Smooth muscle cell of the brain vasculature (primary cell): ENCODE results near the gene ADGRF4.

ENCODE experiments used
- DNase-seq: peaks from one replicate; pipeline ENCODE4 v3.0.0-alpha.2; 2012; ENCODE audit warnings: low read depth, low spot score

The ADGRF4 gene, protein sequence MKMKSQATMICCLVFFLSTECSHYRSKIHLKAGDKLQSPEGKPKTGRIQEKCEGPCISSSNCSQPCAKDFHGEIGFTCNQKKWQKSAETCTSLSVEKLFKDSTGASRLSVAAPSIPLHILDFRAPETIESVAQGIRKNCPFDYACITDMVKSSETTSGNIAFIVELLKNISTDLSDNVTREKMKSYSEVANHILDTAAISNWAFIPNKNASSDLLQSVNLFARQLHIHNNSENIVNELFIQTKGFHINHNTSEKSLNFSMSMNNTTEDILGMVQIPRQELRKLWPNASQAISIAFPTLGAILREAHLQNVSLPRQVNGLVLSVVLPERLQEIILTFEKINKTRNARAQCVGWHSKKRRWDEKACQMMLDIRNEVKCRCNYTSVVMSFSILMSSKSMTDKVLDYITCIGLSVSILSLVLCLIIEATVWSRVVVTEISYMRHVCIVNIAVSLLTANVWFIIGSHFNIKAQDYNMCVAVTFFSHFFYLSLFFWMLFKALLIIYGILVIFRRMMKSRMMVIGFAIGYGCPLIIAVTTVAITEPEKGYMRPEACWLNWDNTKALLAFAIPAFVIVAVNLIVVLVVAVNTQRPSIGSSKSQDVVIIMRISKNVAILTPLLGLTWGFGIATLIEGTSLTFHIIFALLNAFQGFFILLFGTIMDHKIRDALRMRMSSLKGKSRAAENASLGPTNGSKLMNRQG

DNA sequence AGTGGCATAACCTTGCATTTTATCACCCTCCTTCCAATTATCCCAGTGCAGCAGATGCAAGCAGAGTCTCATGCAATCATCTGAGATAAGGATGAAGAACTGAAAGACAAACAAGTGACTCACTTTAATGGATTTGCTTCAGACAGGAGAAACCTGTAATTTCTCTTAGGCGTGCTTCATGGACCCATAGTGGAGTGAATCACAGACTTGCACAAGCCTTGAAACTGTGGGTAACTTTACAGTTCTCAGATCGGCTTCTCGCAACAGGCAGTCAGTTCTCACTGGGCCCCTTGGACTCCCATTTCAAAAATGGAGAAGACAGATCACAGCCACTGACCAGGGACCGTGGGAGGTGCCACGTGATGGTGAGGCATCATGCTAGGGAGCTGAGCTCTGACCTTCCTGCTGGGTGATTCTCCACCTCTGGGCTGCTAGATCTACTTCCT is at the start of gene ADGRF4:
ADGRF4 (plus strand) TSS at position 239 of the 446 bp plus-strand sequence. CDS start 8,666 bp downstream, outside the sequence.
- DNase-seq: no peak

DNA sequence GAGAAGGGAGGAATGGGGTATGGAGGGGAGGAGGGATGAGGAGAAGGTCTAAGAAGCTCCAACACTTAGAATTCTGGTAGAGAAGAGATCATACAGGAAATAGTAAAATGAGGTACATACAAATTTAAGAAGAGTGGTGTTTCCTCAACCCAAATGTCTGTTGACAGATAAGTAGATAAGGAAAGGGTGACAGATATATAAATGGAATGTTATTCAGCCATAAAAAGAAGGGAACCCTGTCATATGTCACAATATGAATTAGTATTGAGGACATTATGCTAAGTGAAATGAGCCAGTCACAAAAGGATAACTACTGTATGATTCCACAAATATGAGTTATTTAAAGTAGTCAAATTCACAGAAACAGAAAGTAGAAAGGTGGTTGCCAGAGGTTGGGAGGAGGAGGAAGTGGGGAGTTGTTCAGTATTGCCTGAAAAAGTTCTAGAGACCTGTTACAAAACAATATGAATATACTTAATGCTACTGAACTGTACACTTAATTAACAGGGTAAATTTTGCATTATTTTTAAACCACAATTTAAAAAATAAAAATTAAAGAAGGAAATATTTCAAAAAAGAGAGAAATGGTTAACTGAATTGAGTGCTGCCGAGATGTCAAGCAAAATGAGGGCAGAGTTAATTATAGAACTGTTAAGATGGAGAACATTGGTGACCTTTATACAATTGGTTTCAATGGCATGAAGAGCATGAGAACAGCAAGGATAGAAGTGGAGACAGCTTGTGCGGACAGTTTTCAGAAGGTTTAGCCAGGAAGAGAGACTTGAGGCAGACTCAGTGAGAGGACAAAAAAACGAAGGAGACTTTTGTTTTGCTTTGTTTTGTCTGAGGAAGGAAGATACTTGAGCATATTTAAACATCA is 47.6 kb upstream of the ADGRF4 start:
- DNase-seq: no peak

DNA sequence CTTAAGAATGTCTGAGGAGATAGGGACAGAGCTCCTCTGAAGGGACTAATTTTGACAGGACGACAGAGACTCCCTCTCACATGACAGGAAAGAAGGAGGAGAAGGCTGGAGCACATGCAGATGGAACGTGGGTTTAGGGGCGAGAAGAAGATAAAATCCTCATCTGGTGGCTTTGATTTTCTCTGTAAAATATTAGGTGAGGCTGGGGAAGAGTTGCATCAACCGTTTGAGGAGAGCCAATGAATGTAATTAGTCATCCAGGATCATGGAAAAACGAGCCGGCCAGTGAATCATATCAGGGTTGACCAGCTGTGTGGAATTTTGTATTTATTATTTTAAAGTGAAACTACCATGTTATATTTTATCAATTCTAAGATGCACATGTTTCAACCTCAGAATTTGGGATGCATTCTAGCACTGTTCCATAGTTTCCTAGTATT is 46.9 kb upstream of the ADGRF4 start:
- no peak for DNase-seq

DNA sequence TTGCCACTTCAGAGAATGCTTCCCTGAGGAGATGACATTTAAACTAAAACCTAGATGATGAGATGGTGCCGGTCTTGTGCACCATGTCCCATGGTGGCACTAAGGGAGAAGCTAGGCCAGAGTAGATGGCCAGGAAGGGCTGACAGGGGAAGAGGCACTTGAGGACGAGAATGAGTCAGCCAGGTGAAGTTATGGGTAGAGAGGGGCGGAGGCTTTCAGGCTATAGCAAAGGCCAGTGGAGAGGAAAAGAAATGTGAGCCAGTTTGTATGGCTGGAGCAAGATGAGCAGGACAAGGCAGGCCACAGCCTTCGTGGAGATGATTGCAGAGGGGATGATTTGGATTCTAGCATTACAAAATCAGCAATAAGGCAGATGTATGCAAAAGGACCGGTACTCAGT is 44.7 kb upstream of the ADGRF4 start:
- DNase-seq: no peak

DNA sequence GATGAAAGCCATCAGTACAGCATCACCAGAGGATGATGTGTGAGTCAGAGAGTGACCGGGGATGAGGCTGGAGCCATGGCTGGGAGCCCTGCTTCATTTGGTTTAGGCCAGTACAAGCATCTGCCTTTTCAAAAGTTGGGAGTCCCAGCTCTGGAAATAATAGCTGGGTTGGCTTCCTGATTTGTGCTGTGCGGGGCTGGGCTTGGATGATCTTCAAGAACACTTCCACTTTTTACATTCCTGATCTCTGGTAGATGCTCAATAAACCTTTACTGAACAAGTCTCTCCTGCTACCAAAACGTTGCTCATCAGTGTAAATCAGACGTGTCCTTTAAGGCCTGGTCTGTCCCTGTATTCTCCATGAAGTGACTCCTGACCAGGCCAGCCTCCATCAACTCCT is 44.1 kb upstream of the ADGRF4 start:
- no peak for DNase-seq

DNA sequence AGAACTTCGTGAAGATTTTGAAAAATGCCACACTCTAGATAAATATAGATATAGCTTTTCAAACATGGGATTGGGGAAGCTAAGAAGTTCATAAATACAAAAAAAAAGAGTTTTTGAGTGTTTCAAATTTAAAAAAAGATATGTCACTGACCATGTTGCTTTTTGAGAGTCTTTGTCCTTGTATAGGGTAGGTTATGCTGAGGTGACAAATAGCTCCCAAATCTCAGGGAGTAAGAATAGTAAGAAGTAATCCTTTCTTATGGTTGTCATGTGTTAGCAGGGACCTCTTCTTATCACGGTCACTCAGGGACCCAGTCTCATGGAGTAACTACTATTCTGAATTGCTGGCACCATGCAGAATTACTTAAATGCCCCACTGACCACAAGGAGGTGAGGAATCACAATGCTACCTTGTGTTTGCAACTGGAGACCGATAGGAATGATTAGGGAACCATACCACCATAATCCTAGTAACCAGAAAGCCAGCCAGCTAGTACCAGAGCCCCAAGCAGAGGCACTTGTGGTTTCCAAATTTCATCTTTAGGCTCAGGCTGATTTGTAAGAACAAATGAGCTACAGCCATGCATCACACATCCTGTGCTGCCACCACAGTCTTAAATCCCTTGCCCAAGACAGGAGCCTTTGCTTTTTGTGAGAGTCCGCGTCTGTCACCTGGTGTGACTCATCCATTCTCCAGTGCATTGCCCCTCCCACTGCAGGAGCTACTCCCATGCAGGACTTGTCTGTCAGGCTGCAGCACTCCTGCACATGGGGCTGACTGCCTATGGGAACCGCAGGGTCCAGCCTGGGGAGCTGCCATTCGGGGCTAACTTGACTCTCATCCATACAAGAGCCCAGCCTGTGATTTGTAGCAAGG is 42.4 kb upstream of the ADGRF4 start:
- no peak for DNase-seq

DNA sequence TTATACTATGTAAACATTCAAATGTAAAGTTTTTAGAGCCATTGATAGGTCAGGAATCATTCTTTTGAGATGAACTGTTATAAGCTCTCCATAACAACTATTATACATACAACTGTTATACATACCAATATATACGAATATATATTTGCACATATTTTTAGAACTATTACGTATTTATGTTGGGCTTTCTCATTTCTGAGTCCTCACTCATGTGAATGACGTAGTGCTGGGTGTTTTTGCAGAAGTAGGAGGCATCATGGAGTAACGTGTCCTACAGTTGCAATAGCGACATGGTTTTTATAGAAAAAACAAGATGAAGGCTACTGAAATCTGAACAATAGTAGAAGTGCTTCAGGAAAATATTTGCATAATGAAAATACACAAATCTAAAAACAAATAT is 36.4 kb upstream of the ADGRF4 start:
- no peak for DNase-seq

DNA sequence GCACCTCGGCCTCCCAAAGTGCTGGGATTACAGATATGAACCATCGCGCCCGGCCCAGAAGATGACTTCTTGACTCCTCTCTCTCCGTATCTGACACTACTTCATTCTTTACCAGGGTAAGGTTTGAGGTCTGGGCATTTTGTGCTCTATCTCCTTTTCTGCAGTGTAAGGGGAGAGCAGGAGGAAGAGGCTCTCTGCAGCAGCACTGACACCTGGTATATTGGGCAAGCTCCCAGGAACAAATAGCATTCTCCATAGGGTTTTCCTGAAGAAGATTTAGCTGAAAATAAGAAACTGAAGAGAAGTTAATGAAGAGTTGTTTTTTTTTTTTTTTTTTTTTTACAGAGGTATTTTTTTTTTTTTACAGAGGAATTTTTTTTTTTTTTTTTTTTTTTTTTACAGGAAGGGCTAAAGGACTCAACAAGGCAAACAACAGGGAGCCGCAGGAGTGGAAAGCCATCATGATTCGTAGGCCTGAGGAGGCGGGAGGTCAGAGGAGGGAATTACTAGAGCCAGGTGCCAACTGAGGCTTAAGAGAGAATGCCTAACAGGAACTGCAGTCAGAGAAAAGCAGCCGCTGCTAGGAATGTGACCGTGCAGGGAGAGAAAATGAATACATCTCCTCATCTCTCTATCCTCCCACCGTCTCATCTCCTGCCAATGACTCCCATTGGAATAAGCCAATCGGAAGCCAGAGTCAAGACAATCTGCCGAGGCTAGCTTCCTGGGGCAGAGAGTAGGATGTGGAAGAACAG is 34.7 kb upstream of the ADGRF4 start:
- DNase-seq: no peak

DNA sequence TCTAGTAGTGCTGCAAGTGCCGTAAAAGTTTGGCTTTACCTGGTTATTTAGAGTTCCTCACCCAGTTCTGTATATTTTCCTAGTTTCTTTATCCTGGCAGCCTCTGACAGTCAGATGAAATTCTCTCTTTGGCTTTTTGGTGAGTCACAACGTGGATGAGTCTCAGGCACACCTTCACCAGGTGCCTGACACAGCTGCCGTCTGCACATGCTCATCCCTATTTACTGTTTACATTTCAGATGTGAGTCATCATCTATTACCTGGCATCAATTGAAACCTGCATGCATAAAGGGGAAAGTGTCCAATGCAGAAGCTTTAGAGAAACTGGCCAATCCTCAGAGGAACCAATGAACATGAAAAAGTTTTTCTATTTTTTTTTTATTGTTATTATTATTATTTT is 33.3 kb upstream of the ADGRF4 start:
- no peak for DNase-seq

DNA sequence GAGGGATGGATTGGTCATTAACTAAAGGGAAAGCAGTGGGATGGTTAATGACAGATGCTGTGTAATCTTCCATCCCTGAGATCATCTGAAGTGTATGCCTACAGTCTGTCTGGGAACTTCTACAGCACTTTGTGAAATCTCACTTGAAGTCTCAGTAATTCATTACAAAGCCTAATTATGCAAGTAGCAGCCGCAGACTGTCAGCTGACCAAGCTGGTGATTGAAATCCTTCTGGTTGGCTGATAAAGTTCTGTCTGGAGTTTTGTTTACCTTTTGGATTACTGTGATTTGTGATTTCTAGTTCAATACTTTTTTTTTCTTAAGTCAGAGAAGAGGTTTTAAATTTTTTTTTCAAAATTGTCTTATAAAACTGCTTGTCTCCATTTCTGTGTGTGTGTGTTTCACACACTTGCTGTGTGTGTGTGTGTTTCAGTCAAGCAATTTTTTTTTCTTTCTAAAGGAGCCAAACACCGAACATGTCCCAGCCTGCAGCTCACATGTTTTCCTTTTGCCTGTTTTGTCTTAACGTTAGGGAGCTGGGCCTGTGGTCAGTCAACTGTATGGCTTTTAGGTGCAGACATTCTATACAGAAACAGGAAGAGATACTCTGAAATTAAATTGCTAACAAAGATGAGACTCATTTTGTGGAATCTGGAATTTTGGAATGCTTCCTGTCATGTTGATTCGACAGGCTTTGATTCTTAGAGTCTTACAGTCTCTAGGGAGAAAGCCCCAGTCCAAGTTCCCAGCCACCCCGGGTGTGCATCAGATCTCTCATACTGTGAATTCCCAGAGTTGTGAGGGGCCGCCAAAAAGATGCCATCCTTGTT is 28.5 kb upstream of the ADGRF4 start:
- no peak for DNase-seq

DNA sequence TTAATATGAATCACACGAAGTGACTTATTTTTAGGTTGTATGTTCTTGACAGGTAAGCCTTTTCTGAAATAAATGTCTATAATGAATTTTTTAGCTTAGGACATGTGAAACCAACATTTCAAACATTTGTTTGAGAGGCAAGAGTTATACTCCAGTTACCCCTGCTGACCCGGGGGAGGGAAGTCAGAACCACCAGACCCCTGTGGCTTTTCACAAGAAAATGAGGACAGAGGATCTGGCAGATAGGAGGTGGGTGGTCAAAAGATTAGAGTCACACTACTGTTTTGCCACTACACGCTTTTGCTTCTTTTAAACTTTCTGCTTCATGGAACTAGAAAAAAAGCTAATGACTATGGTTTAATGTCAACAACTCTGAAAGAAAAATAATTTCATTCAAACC is 27.5 kb upstream of the ADGRF4 start:
- DNase-seq: no peak

DNA sequence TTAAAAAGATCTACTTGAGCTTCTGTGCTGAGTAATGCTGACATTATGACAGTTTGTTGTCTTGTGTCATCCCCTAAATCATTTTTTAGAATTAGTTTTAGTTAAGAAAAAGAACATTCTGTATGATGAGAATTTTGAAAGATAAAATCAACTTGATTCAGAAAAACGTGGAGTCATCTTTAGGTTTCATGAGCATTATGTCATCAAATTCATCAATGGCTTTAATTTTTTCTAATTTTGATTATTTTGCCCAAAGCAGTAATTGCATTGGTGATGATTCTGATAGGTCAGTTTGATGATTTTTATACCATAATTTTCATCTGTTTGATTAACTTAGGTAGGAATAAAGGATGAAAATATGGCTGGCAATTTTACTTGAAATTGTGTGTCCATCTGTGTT is 26.6 kb upstream of the ADGRF4 start:
- DNase-seq: no peak

DNA sequence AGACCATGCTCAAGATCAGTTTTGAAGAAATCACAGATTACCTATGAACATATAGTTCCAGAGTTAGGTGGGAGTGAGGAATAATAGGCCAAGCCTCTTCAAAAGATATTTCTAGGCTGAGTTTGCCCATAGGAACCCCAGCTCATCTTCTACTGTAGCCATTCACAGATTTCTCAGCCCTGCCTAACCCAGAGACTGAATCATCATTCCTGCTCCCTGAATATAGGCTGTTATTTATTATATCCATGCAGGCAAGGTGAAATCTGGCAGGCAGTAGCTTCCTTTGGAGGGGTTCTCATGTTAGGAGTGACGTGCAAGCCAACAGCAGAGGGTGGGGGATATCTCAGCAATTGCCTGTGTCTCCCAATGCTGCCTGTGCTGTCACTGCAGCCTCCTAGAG is 25.6 kb upstream of the ADGRF4 start:
- DNase-seq: no peak

DNA sequence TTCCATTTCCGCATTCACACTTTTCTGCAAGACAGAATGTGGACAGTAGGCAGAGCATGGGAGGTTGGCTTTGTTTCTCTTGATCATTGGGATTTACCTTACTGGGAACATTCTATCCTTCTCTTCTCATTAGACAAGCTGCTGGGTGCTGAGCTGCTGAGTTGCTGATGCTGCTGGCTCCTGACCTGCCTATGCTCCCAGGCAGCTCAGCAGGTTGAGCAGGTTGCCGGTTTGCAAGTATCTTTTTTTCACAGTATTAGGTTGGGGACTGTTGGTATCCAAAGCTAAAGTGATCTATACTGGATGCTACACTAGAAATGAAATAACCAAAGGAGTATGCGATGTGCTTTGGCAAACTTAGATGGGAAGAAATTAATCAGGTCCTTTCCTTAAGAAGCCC is 23.7 kb upstream of the ADGRF4 start:
- no peak for DNase-seq

DNA sequence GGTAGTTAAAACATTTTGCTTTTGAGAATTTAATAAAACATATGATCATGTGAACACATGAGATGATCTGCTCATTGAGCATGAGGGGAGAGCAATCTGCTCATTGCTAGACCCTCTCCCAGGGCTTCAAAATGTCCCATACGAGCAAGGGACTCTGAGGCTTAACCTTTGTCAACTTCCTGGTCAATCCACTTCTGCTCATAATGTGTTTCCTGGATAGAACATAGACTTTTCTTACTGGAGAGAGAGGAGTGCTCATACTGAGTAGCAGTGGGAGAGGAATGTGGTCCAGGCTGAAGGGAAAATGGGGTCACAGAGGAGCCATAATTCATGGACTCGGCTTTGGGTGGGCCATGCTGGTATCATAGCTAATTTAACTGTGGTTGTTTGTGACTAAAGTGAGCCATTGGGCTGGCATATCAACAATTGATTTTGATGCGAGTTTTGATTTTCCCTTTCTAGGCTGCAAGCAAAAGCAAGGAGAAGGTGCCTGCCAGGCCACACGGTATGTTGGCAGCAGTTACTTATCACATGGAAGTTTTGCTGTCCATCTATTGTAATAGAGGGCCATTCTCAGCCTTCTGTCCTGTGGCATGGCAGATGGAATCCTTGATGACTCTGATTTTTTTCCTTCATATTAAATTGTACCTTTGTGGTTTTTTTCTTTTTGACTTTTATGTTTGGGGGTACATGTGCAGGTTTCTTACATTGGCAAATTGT is 20.8 kb upstream of the ADGRF4 start:
- DNase-seq: no peak

DNA sequence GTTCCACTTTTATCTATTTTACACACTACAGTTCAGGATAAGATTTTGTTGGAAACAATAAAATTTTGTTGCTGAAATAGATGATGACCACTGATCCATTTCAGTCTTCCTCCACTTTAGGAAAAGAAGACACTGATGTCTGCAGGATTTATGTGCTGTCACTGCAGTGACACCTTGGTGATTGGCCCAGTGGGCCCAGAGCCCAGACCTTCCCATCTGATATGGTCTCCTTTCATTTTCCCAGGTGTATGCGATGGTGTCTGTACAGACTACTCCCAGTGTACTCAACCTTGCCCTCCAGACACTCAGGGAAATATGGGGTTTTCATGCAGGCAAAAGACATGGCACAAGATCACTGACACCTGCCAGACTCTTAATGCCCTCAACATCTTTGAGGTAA is 19.6 kb upstream of the ADGRF4 start:
- DNase-seq: no peak

DNA sequence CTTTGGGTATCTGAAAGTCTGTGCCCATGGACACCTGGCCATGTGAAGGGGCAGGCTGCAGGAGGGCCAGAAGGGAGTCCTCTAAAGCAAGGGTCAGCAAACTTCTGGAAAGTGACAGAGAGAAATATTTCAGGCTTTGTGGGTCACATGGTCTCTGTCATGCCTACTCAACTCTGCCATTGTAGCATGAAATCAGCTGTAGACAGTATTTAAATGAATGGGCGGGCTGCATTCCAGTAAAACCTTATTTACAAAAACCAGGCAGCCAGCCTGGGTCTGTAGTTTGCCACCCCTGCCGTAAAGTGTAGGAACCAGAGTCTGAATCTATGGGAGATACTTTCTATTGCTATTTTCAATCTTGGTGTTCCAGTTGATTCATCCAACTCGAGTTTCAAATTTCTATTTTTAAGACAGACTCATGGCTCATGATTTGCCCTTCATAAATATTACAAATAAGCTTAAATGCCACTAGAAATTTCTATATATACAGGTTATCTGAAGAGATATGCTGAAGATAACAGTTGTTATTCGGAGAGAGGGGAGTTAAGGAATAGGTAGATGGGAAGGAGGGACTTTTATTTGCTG is 19.0 kb upstream of the ADGRF4 start:
- DNase-seq: no peak

DNA sequence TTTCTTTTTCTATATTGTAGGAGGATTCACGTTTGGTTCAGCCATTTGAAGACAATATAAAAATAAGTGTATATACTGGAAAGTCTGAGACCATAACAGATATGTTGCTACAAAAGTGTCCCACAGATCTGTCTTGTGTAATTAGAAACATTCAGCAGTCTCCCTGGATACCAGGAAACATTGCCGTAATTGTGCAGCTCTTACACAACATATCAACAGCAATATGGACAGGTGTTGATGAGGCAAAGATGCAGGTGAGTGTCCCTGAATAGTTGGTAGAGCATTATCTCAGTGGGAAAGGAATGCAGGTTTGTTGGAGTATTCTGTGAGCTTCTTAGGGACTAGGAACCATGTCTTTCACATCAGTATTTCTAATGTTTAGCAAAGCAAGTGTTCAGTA is 18.3 kb upstream of the ADGRF4 start:
- no peak for DNase-seq
